GM18873 (cell line): ENCODE measurements around the gene MACF1.
A peak's percentile ranks its signal among the peaks of the same experiment; 100 is the strongest.

Experiments
- ATAC-seq: cut with Tn5 transposase; IDR thresholded peaks from one replicate; pipeline ENCODE4 v1.9.1; 2021; ENCODE audit warnings: mild to moderate bottlenecking, moderate library complexity, moderate number of reproducible peaks; ENCODE audit not compliant: unreplicated experiment, low FRiP score

MACF1 gene

GRCh38 chr1:39258925-39259244, 54.4 kb downstream of the MACF1 start:
- no peak for ATAC-seq

GRCh38 chr1:39261712-39262221, 57.3 kb downstream of the MACF1 start:
- ATAC-seq = no peak

- ATAC-seq = no peak
Observed at GRCh38 chr1:39262802-39263201, 58.3 kb downstream of the MACF1 start.

GRCh38 chr1:39266269-39266668, 61.8 kb downstream of the MACF1 start:
- no peak for ATAC-seq

DNA sequence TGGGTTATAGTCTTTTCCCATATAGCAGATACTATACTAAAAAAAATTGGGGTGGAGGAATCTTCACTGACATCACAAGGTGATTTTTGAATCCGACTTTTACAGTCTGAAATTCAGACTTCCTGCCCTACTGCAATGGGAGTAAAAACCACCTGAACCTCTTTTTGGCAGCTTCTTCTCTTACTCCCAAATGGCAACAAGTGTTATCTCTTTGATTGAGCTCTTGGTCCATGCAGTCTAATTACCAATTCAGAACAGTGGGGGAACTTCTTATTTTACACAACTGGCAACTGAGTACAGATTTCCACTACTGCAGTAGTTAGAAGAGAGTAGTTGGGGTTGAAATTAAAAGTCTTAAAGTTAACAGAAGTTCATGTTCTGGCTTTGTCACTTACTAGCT, 62.3 kb downstream of the MACF1 start:
- no peak for ATAC-seq

- ATAC-seq = no peak
Observed at GRCh38 chr1:39268112-39268581, 63.7 kb downstream of the MACF1 start.

GRCh38 chr1:39268906-39269305, 64.4 kb downstream of the MACF1 start:
- ATAC-seq = no peak

GRCh38 chr1:39269349-39269748, 64.9 kb downstream of the MACF1 start:
- ATAC-seq = no peak

GRCh38 chr1:39269791-39270342, 65.4 kb downstream of the MACF1 start:
- ATAC-seq = peak; percentile 37

GRCh38 chr1:39270368-39270767, 65.9 kb downstream of the MACF1 start:
- no peak for ATAC-seq

DNA sequence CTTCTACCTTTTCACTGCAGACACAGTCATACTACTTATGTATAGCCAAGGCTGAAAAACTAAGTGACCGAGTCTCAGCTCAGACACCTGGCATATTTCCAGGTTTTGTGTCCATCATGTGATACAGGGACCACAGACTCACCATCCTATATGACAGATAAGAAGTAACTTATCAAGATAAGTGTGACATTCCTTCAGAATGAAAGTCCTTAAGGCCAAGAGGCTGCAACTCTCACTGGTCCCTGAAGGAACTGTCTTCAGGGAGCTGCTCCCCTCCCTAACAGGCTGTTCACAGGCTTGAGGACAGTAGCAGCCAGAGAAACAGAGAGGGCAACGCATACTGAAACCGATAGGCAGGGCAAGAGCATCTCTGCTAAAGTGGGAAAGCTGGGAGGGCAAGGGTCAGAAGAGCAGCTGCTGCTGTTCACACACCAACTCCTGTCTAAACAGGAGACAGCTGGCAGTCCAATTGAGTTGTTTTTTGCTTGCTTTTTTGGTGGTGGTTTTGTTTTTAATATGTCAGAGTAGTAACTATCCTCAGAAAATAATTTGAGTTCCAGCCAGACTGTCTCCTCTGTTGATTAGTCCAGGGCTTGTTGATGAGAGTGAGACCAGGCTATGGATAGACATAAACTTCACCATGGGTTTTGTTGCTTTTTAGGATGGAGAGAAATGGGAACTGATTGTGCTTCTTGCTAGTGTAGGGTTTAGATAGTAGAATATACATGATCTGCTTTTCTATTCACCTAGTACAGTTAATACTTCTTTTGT, 67.7 kb downstream of the MACF1 start:
- ATAC-seq = peak; percentile 55

GRCh38 chr1:39272798-39273469, 68.4 kb downstream of the MACF1 start:
- ATAC-seq = no peak

- no peak for ATAC-seq
Observed at GRCh38 chr1:39275836-39276507, 71.5 kb downstream of the MACF1 start.

- ATAC-seq = no peak
Observed at GRCh38 chr1:39277879-39278278, 73.4 kb downstream of the MACF1 start.

- no peak for ATAC-seq
Observed at GRCh38 chr1:39282537-39283216, 78.2 kb downstream of the MACF1 start.

DNA sequence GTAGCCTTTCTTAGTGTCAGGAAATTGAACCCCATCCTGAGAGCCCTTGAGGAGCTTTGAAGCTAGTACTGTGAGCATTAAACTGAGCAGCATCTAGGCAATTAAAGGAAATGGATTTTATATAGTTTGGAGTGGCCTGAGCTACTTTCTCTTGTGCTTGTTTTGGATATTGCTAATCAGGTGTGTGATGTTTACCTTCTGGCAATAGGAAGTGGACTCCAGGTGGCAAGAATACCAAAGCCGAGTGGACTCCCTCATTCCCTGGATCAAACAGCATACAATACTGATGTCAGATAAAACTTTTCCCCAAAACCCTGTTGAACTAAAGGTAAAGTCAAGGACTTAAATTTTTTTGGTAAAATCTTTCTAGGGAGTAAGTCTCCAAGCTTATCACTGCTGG, 79.4 kb downstream of the MACF1 start:
- ATAC-seq = no peak

- ATAC-seq = no peak
Observed at GRCh38 chr1:39287541-39287940, 83.0 kb downstream of the MACF1 start.

GRCh38 chr1:39288735-39289465, 84.4 kb downstream of the MACF1 start:
- ATAC-seq = no peak

DNA sequence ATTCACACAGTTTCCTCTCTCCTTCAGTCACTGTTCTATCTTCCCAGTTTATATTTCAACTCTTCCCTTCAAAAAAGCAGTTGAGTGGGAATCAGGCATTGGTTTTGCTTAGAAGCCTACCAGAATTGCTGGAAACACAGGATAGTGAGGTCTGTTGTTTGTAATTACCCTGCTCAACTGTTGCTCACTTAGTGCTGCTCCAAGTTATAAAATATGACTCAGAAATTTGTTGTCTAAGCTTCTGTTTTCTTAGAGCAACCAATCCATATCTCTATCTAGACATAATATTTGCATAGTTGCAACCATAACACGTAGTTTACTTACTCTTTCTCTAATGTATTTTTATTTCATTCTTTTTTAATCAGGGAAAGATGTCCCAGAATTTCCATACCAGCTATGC, 87.9 kb downstream of the MACF1 start:
- ATAC-seq = no peak
